NCI-H460 (cell line): ENCODE measurements around the gene MTMR12. TPM values are rescaled to one million over a fixed set of nuclear protein-coding genes. Genes with fewer than 3 reads are reported as not detected.

ENCODE experiments used
- DNase-seq: peaks from one replicate; pipeline ENCODE4 v3.0.0-alpha.2; 2016; ENCODE audit warnings: low read depth; ENCODE audit errors: extremely low read depth
- polyA plus RNA-seq: library from polyadenylated mRNA; depleted of rRNA; stranded (reverse); fragments of >200 nt; gene quantifications from 2 replicates; pipeline ENCODE4 v1.2.3, GENCODE V29; 2014; cell fraction: nucleus; rRNA removed
- total RNA-seq: library from RNA; depleted of rRNA; stranded (reverse); fragments of >200 nt; shearing (Covaris generic); gene quantifications from 2 replicates; pipeline ENCODE4 v1.2.3, GENCODE V29; 2014; rRNA removed

Gene MTMR12
- total RNA-seq, result 20.3 and 21.6 TPM in 2 replicates
- polyA plus RNA-seq, result 6.7 and 9.4 TPM in 2 replicates

GRCh38 chr5:32312595-32313332 is at the start of gene MTMR12:
MTMR12 (minus strand) TSS chr5:32312939; CDS start chr5:32312838, 101 bp downstream.
- peak; percentile 99 for DNase-seq

- no peak for DNase-seq
These were observed 49.8 kb upstream of the MTMR12 start for GRCh38 chr5:32362527-32362926.

- DNase-seq, result no peak
These were observed 48.2 kb upstream of the MTMR12 start for GRCh38 chr5:32360906-32361305.

GRCh38 chr5:32358611-32359010 is 45.9 kb upstream of the MTMR12 start:
- DNase-seq, result no peak

GRCh38 chr5:32357658-32358057 is 44.9 kb upstream of the MTMR12 start:
- DNase-seq, result no peak

- no peak for DNase-seq
These were observed 42.9 kb upstream of the MTMR12 start for GRCh38 chr5:32355686-32356085.

GRCh38 chr5:32353420-32353819 is 40.7 kb upstream of the MTMR12 start:
- DNase-seq, result no peak

GRCh38 chr5:32352685-32353084 is 39.9 kb upstream of the MTMR12 start:
- DNase-seq, result no peak

- DNase-seq, result no peak
These were observed 34.1 kb upstream of the MTMR12 start for GRCh38 chr5:32346869-32347268.

GRCh38 chr5:32343058-32343672 is 30.4 kb upstream of the MTMR12 start:
- no peak for DNase-seq

- DNase-seq, result no peak
These were observed 29.9 kb upstream of the MTMR12 start for GRCh38 chr5:32342656-32343055.

- no peak for DNase-seq
These were observed 27.1 kb upstream of the MTMR12 start for GRCh38 chr5:32339878-32340277.

GRCh38 chr5:32339198-32339597 is 26.5 kb upstream of the MTMR12 start:
- no peak for DNase-seq

GRCh38 chr5:32332966-32333365 is 20.2 kb upstream of the MTMR12 start:
- no peak for DNase-seq

GRCh38 chr5:32332361-32332760 is 19.6 kb upstream of the MTMR12 start:
- DNase-seq, result no peak

- DNase-seq, result no peak
These were observed 19.2 kb upstream of the MTMR12 start for GRCh38 chr5:32331935-32332274.

- DNase-seq, result no peak
These were observed 18.6 kb upstream of the MTMR12 start for GRCh38 chr5:32331217-32331934.

GRCh38 chr5:32330126-32330971 is 17.6 kb upstream of the MTMR12 start:
- no peak for DNase-seq

- DNase-seq, result peak; percentile 69
These were observed 16.7 kb upstream of the MTMR12 start for GRCh38 chr5:32329395-32329834.

- no peak for DNase-seq
These were observed 13.6 kb upstream of the MTMR12 start for GRCh38 chr5:32326216-32326772.
